Astrocyte of the cerebellum (primary cell): ENCODE data around the gene LELP1.

Experiments used
- DNase-seq: peaks from one replicate; pipeline ENCODE4 v3.0.0-alpha.2; 2011; ENCODE audit warnings: low read depth
- H3K4me3 ChIP-seq: 2 replicates; pipeline ENCODE4 v1.5.1; 2011; ENCODE audit warnings: mild to moderate bottlenecking, low read depth, low read length, moderate library complexity
- CTCF ChIP-seq: IDR thresholded peaks from 2 replicates; pipeline ENCODE4 v1.5.1; 2012; ENCODE audit warnings: low read length, low read depth, moderate library complexity, mild to moderate bottlenecking; ENCODE audit errors: missing control alignments
- in situ Hi-C: cut with HindIII; loops from 2 replicates; pipeline ENCODE4 v1.10.0; 2017; ENCODE audit warnings: low sequenced_read_pairs

LELP1 gene

DNA sequence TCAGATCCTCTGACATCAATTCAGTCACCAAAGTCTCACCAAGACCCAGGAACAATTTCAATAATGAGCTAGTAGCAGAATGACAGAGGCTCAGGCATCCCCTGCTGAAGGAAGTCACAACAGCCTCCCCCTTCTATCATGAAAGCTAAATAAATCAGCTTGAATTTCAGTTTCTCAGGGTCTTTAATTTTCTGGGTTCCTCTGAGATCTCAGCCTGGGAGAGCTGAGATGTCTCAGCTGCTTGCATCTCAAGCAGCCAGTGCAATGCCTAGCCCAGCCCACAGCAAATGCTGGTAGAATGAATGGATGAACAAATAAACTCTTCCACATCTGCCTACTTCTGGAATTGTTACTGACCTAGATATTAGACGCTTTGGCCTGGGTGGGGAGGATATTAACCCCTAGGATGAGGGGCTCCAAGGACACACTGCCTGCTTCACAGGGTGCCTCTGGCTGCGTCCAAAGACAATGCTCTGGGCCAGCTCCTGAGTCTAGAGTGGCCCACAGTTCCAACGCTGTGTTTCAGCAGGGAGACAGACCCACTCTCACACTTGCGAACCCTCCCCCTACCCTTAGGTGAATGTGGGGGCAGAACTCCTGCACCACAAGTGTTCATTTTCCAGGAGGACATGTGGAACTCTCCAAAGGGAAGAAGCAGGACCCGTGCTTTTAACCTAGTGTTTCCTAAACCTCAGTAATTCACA lies 45.1 kb downstream of the LELP1 start:
- in situ Hi-C loops = no loop called here
- TF ChIP-seq CTCF = no peak
- H3K4me3 ChIP-seq = no peak overlapping the region
- DNase-seq = no peak

DNA sequence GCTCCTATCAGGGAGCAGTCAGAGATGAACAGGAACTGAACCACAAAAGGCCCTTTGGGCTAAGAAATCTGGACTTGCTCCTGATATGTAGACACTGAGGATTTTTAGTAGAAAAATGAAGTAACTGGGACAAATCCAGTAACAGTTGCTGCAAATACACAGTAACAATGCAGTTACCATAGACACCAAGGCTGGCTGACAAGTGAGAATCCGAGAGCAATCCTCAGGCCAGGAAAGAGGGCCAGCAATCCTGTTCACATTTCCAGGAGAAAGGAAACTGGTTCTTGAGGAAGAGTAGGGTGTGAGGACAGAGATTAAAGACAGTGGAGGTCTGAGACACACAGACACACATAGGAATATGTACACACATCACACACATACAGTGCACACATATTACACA lies 46.9 kb downstream of the LELP1 start:
- DNase-seq = no peak
- TF ChIP-seq CTCF = no peak
- in situ Hi-C loops = no loop called here
- no peak overlapping the region for H3K4me3 ChIP-seq

- no peak overlapping the region for H3K4me3 ChIP-seq
- no peak for DNase-seq
- TF ChIP-seq CTCF = no peak
- in situ Hi-C loops = no loop called here
These were observed 47.9 kb downstream of the LELP1 start for GRCh38 chr1:153251087-153251486.

DNA sequence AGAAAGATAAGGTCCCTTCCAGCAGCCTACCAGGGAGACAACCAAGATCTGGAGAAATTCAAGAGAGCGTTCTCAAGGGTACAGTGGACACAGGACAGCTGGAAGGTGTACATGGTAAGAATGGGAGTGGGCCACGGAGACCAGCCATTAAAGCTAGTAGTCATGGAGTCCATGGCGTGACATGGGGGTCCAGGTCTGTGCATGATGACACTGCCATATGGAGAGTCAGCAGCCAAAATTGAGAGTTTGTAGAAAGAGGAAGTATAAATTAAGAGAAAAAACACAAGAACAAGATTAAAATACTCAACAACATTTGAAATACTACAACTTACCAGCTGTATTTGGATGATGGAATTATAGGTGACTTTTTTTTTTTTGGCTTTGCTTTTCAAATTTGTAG lies 48.3 kb downstream of the LELP1 start:
- no peak for TF ChIP-seq CTCF
- in situ Hi-C loops = no loop called here
- no peak for DNase-seq
- no peak overlapping the region for H3K4me3 ChIP-seq

DNA sequence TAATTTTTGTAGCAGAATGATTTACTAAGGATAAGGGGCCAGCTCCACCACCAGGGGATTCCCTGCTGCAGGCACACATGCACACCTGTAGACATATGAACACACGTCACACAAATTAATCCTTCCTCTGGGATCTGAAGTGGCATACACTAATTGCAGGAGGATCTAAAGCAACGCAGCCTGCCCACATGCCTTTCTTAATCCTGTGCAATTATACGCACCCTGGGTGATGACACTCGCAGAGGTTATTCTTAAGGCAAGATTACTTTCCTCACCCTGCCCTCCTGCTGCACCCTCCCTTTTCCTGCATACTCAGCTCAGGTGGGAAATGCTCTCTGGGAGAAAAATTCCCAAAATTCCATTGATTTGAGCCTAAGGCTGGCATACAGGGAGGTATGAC lies 48.8 kb downstream of the LELP1 start:
- in situ Hi-C loops = no loop called here
- no peak for TF ChIP-seq CTCF
- H3K4me3 ChIP-seq = no peak overlapping the region
- no peak for DNase-seq

- DNase-seq = no peak
- in situ Hi-C loops = no loop called here
- TF ChIP-seq CTCF = no peak
- H3K4me3 ChIP-seq = no peak overlapping the region
These were observed 49.8 kb downstream of the LELP1 start for GRCh38 chr1:153253076-153253475.
